GM12878 (cell line): ENCODE data around the gene OTOGL. TPM values are rescaled to one million over a fixed set of nuclear protein-coding genes. Genes with fewer than 3 reads are reported as not detected.

Source experiments
- ATAC-seq: fragments of 200-7000 bp; cut with Tn5 transposase; 3 replicates; pipeline ENCODE4 v1.9.1; 2020; ENCODE audit warnings: mild to moderate bottlenecking, moderate library complexity
- BruUV-seq: library from RNA; stranded (reverse); fragments of 400-500 nt; replicated peaks from 2 replicates; lab custom pipeline; 2021; lab: Mats Ljungman, UMichigan
- CTCF ChIA-PET: fragments of 300-600 bp; sonication (Branson Sonifier 250); formaldehyde crosslinking; extraction: SDS; loops from one replicate; lab custom pipeline; 2021; ENCODE audit warnings: inconsistent platforms; lab: Yijun Ruan, JAX
- POLR2A ChIA-PET: fragments of 350-600 bp; formaldehyde crosslinking; extraction: SDS; loops from one replicate; lab custom pipeline; 2021; ENCODE audit warnings: inconsistent platforms; lab: Charles Lee
- RAD21 ChIA-PET: fragments of 300-600 bp; sonication (Branson Sonifier 250); formaldehyde crosslinking; loops from one replicate; lab custom pipeline; 2023; ENCODE audit warnings: antibody characterized with exemption; ENCODE audit not compliant: unreplicated experiment; lab: Charles Lee
- SMC1A ChIA-PET: fragments of 300-600 bp; sonication (Branson Sonifier 250); formaldehyde crosslinking; loops from one replicate; lab custom pipeline; 2023; ENCODE audit not compliant: unreplicated experiment, uncharacterized antibody; lab: Charles Lee
- DNase-seq: peaks from one replicate; pipeline ENCODE4 v3.0.0-alpha.2; 2011; ENCODE audit warnings: low read depth, low spot score
- FAIRE-seq: peaks from 3 replicates; lab custom pipeline; 2011; peaks lifted over from hg19 to GRCh38; lab: Jason Lieb, UNC
- H2AFZ ChIP-seq: 2 replicates; pipeline ENCODE4 v1.6.0; 2011; ENCODE audit warnings: low read depth, low read length, control low read depth; ENCODE audit not compliant: control insufficient read depth
- H3K27ac ChIP-seq: 2 replicates; pipeline ENCODE4 v1.5.1; 2011; ENCODE audit warnings: control low read depth; ENCODE audit not compliant: control insufficient read depth, insufficient read depth
- H3K27me3 ChIP-seq, 2 experiments: replicated peaks in 1 of 2; 2 replicates each; pipeline versions ENCODE4 v1.6.0 to v1.6.1; 2011; ENCODE audit warnings: low read length in 1 of 2; ENCODE audit not compliant: control insufficient read depth in 2 of 2, insufficient read depth in 2 of 2
- H3K36me3 ChIP-seq, 2 experiments: 2 replicates each; pipeline ENCODE4 v1.5.1; 2011; ENCODE audit warnings: low read length in 1 of 2; ENCODE audit not compliant: control insufficient read depth in 2 of 2, insufficient read depth in 2 of 2
- H3K4me1 ChIP-seq: 2 replicates; pipeline ENCODE4 v1.6.1; 2011; ENCODE audit warnings: mild to moderate bottlenecking, low read length, moderate library complexity, mixed read lengths; ENCODE audit not compliant: control insufficient read depth, insufficient read depth
- H3K4me2 ChIP-seq: 2 replicates; pipeline ENCODE4 v1.6.0; 2011; ENCODE audit warnings: control low read depth; ENCODE audit not compliant: control insufficient read depth, insufficient read depth
- H3K4me3 ChIP-seq: fragments of 200-600 bp; sonication (generic); 2 replicates; pipeline ENCODE4 v1.5.1; 2016
- H3K79me2 ChIP-seq: 2 replicates; pipeline ENCODE4 v1.6.0; 2011; ENCODE audit warnings: low read length; ENCODE audit not compliant: control insufficient read depth, insufficient read depth
- H3K9ac ChIP-seq: 2 replicates; pipeline ENCODE4 v1.8.0; 2011; ENCODE audit warnings: low read length, control low read depth, mixed read lengths; ENCODE audit not compliant: control insufficient read depth, insufficient read depth
- H3K9me3 ChIP-seq: replicated peaks from 3 replicates; pipeline ENCODE4 v1.5.1; 2011; ENCODE audit warnings: mild to moderate bottlenecking, low read length; ENCODE audit not compliant: control insufficient read depth, insufficient read depth
- H4K20me1 ChIP-seq: 2 replicates; pipeline ENCODE4 v1.6.0; 2011; ENCODE audit not compliant: control insufficient read depth, insufficient read depth
- MEF2A ChIP-seq: IDR thresholded peaks from 2 replicates; pipeline ENCODE4 v1.6.1; 2011; ENCODE audit warnings: low read depth, mild to moderate bottlenecking, low read length, moderate library complexity; ENCODE audit not compliant: insufficient read depth
- MTA3 ChIP-seq: IDR thresholded peaks from 2 replicates; pipeline ENCODE4 v1.6.1; 2012; ENCODE audit warnings: low read length, inconsistent platforms, borderline replicate concordance
- MYB ChIP-seq: fragments of 150-350 bp; IDR thresholded peaks from 2 replicates; pipeline ENCODE4 v1.6.1; 2014; ENCODE audit warnings: mild to moderate bottlenecking, low read depth, low read length, borderline replicate concordance
- RELA ChIP-seq: fragments of 450-650 bp; IDR thresholded peaks from 2 replicates; pipeline ENCODE4 v1.8.0; 2014; ENCODE audit warnings: borderline replicate concordance; ENCODE audit not compliant: partially characterized antibody
- TCF3 ChIP-seq: IDR thresholded peaks from 2 replicates; pipeline ENCODE4 v1.6.1; 2012; ENCODE audit warnings: low read depth, mild to moderate bottlenecking, low read length, borderline replicate concordance; ENCODE audit not compliant: insufficient read depth
- WGBS: methylation state at CpG from one replicate; pipeline ENCODE4 v1.1.6; 2016; ENCODE audit warnings: low lambda C conversion rate; ENCODE audit not compliant: insufficient replicate concordance, insufficient coverage; ENCODE audit errors: missing lambda C conversion rate; 5-methylcytosine and 5-hydroxymethylcytosine counted together
- in situ Hi-C: fragments of 300-500 bp; cut with MboI; formaldehyde crosslinking; loops from 9 replicates; pipeline ENCODE4 v1.14.3; 2018; ENCODE audit warnings: mixed read lengths
- intact Hi-C: fragments of 100-400 bp; cut with micrococcal nuclease; formaldehyde crosslinking; loops from one replicate; pipeline ENCODE4 v1.14.2; 2022; ENCODE audit not compliant: unreplicated experiment
- polyA plus RNA-seq, 11 experiments: library from polyadenylated mRNA; depleted of rRNA in 4 of 11; unstranded in 6 of 11; stranded (reverse) in 5 of 11; fragments of >200 nt; fragmentation: Nextera tagmentation in 4 of 11; fragmentation: Illumina TruSeq in 1 of 11; extraction: Ambion mirVana in 4 of 11; extraction: Trizol in 1 of 11; gene quantifications; 1 replicate in 1 of 11; 2 replicates in 10 of 11; pipeline versions ENCODE4 v1.2.1 to v1.2.3, GENCODE V29; 2011 to 2016; ENCODE audit warnings: inconsistent platforms in 2 of 11, missing spikeins in 2 of 11, low read depth in 1 of 11
- total RNA-seq, 4 experiments: library from RNA; depleted of rRNA in 3 of 4; stranded (reverse); fragments of >200 nt in 3 of 4; fragmentation: Illumina TruSeq in 1 of 4; extraction: Trizol in 1 of 4; gene quantifications; 2 replicates each; pipeline versions ENCODE4 v1.2.1 to v1.2.3, GENCODE V29; 2013 to 2021
- TF ChIP-seq, protein P1 (sequence below): fragments of 150-350 bp; IDR thresholded peaks from 2 replicates; pipeline ENCODE4 v1.6.1; 2016; ENCODE audit warnings: low read depth, low read length

The OTOGL gene
- total and polyA plus RNA-seq, 10 of the 15 experiments (the other 5 are each of a cell fraction or from before 2014, with no cell fraction given): 0.04 to 3.7 (median 0.27) TPM

- no peak for TF ChIP-seq TCF3
- TF ChIP-seq, protein P1, sequence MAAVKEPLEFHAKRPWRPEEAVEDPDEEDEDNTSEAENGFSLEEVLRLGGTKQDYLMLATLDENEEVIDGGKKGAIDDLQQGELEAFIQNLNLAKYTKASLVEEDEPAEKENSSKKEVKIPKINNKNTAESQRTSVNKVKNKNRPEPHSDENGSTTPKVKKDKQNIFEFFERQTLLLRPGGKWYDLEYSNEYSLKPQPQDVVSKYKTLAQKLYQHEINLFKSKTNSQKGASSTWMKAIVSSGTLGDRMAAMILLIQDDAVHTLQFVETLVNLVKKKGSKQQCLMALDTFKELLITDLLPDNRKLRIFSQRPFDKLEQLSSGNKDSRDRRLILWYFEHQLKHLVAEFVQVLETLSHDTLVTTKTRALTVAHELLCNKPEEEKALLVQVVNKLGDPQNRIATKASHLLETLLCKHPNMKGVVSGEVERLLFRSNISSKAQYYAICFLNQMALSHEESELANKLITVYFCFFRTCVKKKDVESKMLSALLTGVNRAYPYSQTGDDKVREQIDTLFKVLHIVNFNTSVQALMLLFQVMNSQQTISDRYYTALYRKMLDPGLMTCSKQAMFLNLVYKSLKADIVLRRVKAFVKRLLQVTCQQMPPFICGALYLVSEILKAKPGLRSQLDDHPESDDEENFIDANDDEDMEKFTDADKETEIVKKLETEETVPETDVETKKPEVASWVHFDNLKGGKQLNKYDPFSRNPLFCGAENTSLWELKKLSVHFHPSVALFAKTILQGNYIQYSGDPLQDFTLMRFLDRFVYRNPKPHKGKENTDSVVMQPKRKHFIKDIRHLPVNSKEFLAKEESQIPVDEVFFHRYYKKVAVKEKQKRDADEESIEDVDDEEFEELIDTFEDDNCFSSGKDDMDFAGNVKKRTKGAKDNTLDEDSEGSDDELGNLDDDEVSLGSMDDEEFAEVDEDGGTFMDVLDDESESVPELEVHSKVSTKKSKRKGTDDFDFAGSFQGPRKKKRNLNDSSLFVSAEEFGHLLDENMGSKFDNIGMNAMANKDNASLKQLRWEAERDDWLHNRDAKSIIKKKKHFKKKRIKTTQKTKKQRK: no peak
Measured at GRCh38 chr12:80190001-80190400, 90.7 kb downstream of the OTOGL start (continued).

DNA sequence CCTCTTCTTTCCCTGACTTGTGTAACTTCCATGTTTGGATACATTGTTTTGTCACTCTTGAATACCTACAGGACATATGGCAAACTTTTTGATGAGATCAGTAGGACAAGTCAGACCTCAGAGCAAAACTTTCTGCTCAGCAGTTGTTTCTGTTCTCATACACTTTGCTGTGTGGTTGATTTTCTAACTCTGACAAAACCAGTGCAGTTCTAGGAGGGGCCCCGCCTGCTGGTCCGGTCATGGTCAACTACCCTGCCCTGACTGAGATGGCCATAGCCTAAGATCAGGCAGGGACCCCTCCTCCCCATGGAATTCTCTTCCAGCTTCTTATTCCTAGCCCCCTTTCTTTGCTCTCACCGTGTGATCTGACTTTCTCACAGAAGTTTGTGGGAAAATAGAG is 92.8 kb downstream of the OTOGL start:
- no peaks in the 10 kb centered on the region for H3K36me3 ChIP-seq
- SMC1A ChIA-PET: interaction anchor here (0.9 to 1.3 kb wide), 4 partner anchors 15 to 221 kb away, joined by 3 to 4 read pairs (median 3); no protein-coding TSS in a partner anchor
- H3K4me3 ChIP-seq: no peak overlapping the region
- H3K9ac ChIP-seq: no peak overlapping the region
- DNase-seq (no peak), ATAC-seq (peak; percentile 57), FAIRE-seq (no peak)
- H4K20me1 ChIP-seq: no peaks in the 10 kb centered on the region
- 59% methylated on average over 3 of the region's 3 CpGs for WGBS
- H3K4me2 ChIP-seq: no peak overlapping the region
- BruUV-seq: no TSS peak
- in situ Hi-C loops: no loop called here
- no peaks in the 10 kb centered on the region for H3K79me2 ChIP-seq
- CTCF ChIA-PET: interaction anchor here (1.1 to 10.1 kb wide), 3 partner anchors 42 to 78 kb away, joined by 4 to 134 read pairs (median 4); no protein-coding TSS in a partner anchor
- POLR2A ChIA-PET: no interaction called here
- RAD21 ChIA-PET: interaction anchor here (0.9 kb wide), 1 partner anchor 79 kb away, joined by 4 read pairs; no protein-coding TSS in a partner anchor
- H3K9me3 ChIP-seq: no peaks in the 10 kb centered on the region
- H3K27ac ChIP-seq: no peak overlapping the region
- intact Hi-C loops: loop anchor here (10.0 kb wide), 2 partner anchors 403 to 573 kb away; no protein-coding TSS in a partner anchor
- H3K27me3 ChIP-seq: no peaks in the 10 kb centered on the region; a peak in 1 of 4 replicates
- TF ChIP-seq MYB (no peak), MEF2A (no peak), MTA3 (no peak), RELA (no peak)
- H3K4me1 ChIP-seq: peaks cover 11% of the 10 kb centered on the region
- no peak overlapping the region for H2AFZ ChIP-seq
